K562 (cell line): ENCODE data around the gene PFDN2. TPM values are rescaled to one million over a fixed set of nuclear protein-coding genes. Genes with fewer than 3 reads are reported as not detected.

Experiments used
- ATF7 ChIP-seq: fragments of 450-650 bp; IDR thresholded peaks from 2 replicates; pipeline ENCODE4 v1.7.1; 2014; ENCODE audit warnings: mild to moderate bottlenecking, moderate library complexity
- CEBPG ChIP-seq, 3 experiments: fragments of 200-800 bp in 1 of 3; sonication (Bioruptor generic) in 1 of 3; sonication (generic) in 1 of 3; formaldehyde crosslinking in 1 of 3; IDR thresholded peaks in 2 of 3; conservative IDR thresholded peaks in 1 of 3; 2 replicates each; pipeline versions ENCODE4 v1.6.1 to v1.8.0; 2016 to 2022; ENCODE audit warnings: missing compliant biosample characterization in 2 of 3, missing genetic modification characterization in 2 of 3, mild to moderate bottlenecking in 1 of 3, missing genetic modification reagents in 1 of 3
- ELF1 ChIP-seq: fragments of 200-800 bp; sonication (Bioruptor generic); IDR thresholded peaks from 2 replicates; pipeline ENCODE4 v1.6.1; 2016; ENCODE audit warnings: missing genetic modification characterization, missing compliant biosample characterization
- ELF4 ChIP-seq: fragments of 450-650 bp; formaldehyde crosslinking; IDR thresholded peaks from 2 replicates; pipeline ENCODE4 v1.4.0; 2022; ENCODE audit warnings: missing genetic modification characterization
- EP400 ChIP-seq: fragments of 450-650 bp; IDR thresholded peaks from 2 replicates; pipeline ENCODE4 v1.6.1; 2017; ENCODE audit warnings: antibody characterized with exemption, mild to moderate bottlenecking, moderate library complexity
- GABPA ChIP-seq: fragments of 200-800 bp; sonication (Bioruptor generic); conservative IDR thresholded peaks from 2 replicates; pipeline ENCODE4 v1.6.1; 2016; ENCODE audit warnings: low read depth, missing genetic modification characterization, missing compliant biosample characterization
- GABPB1 ChIP-seq: sonication (generic); formaldehyde crosslinking; IDR thresholded peaks from 2 replicates; pipeline ENCODE4 v1.8.0; 2022; ENCODE audit warnings: mild to moderate bottlenecking, missing genetic modification reagents
- GATA2 ChIP-seq: sonication (generic); formaldehyde crosslinking; IDR thresholded peaks from 2 replicates; pipeline ENCODE4 v1.4.0; 2020; ENCODE audit warnings: mild to moderate bottlenecking, missing genetic modification reagents
- KLF10 ChIP-seq: fragments of 250-450 bp; sonication (Bioruptor Pico); IDR thresholded peaks from 2 replicates; pipeline ENCODE4 v1.6.1; 2021; ENCODE audit warnings: matching md5 sums
- MBD2 ChIP-seq: sonication (generic); IDR thresholded peaks from 2 replicates; pipeline ENCODE4 v1.6.1; 2016; ENCODE audit warnings: low read depth, borderline replicate concordance
- NR1H2 ChIP-seq: sonication (generic); formaldehyde crosslinking; IDR thresholded peaks from 2 replicates; pipeline ENCODE4 v1.4.0; 2020; ENCODE audit warnings: mild to moderate bottlenecking, missing genetic modification reagents
- RCOR1 ChIP-seq, 2 experiments: IDR thresholded peaks; 2 replicates each; pipeline ENCODE4 v1.6.1; 2012; ENCODE audit warnings: low read depth in 2 of 2, low read length in 2 of 2, borderline replicate concordance in 1 of 2, improper control_type of control experiment in 1 of 2
- SETDB1 ChIP-seq: IDR thresholded peaks from one replicate; pipeline ENCODE4 v1.6.1; 2012; ENCODE audit warnings: low read length, control low read depth, inconsistent platforms
- SIX5 ChIP-seq, 2 experiments: IDR thresholded peaks; 2 replicates each; pipeline ENCODE4 v1.6.1; 2011; ENCODE audit warnings: low read length in 2 of 2, borderline replicate concordance in 1 of 2, low read depth in 1 of 2, mild to moderate bottlenecking in 1 of 2, moderate library complexity in 1 of 2; ENCODE audit not compliant: insufficient read depth in 1 of 2
- SUPT5H ChIP-seq: fragments of 450-650 bp; IDR thresholded peaks from 2 replicates; pipeline ENCODE4 v1.6.1; 2016
- USF1 ChIP-seq: sonication (generic); formaldehyde crosslinking; IDR thresholded peaks from 2 replicates; pipeline ENCODE4 v1.9.0; 2022; ENCODE audit warnings: mild to moderate bottlenecking, missing genetic modification reagents
- ZEB2 ChIP-seq: fragments of 450-650 bp; IDR thresholded peaks from 2 replicates; pipeline ENCODE4 v1.6.1; 2016
- ZNF212 ChIP-seq: fragments of 450-650 bp; formaldehyde crosslinking; IDR thresholded peaks from 2 replicates; pipeline ENCODE4 v1.4.0; 2020; ENCODE audit warnings: mild to moderate bottlenecking
- ZNF324 ChIP-seq: fragments of 250-450 bp; sonication (Bioruptor Pico); IDR thresholded peaks from 2 replicates; pipeline ENCODE4 v1.4.0; 2020; ENCODE audit warnings: mild to moderate bottlenecking
- ZNF561 ChIP-seq: fragments of 450-650 bp; formaldehyde crosslinking; conservative IDR thresholded peaks from 2 replicates; pipeline ENCODE4 v1.4.0; 2020; ENCODE audit warnings: mild to moderate bottlenecking, moderate library complexity
- ZNF707 ChIP-seq: fragments of 250-450 bp; sonication (Bioruptor Pico); conservative IDR thresholded peaks from 2 replicates; pipeline ENCODE4 v1.8.0; 2022; ENCODE audit warnings: inconsistent platforms, mild to moderate bottlenecking, moderate library complexity
- ZNF764 ChIP-seq: fragments of 250-450 bp; sonication (Bioruptor Pico); IDR thresholded peaks from 2 replicates; pipeline ENCODE4 v1.4.0; 2020; ENCODE audit warnings: low read depth, mild to moderate bottlenecking, moderate library complexity
- polyA plus RNA-seq, 8 experiments: library from polyadenylated mRNA; depleted of rRNA in 4 of 8; stranded (reverse) in 5 of 8; unstranded in 3 of 8; fragments of >200 nt; fragmentation: Nextera tagmentation in 2 of 8; fragmentation: Illumina TruSeq in 1 of 8; extraction: Ambion mirVana in 2 of 8; extraction: Trizol in 1 of 8; gene quantifications; 2 replicates each; pipeline versions ENCODE4 v1.2.1 to v1.2.3, GENCODE V29; 2011 to 2014; ENCODE audit warnings: inconsistent platforms in 1 of 8, missing spikeins in 1 of 8
- total RNA-seq, 7 experiments: library from RNA; depleted of rRNA in 6 of 7; stranded (reverse); fragments of >200 nt in 6 of 7; fragmentation: Illumina TruSeq in 2 of 7; extraction: Trizol in 2 of 7; gene quantifications; 2 replicates each; pipeline versions ENCODE4 v1.2.1 to v1.2.3, GENCODE V29; 2011 to 2021; ENCODE audit warnings: low replicate concordance in 1 of 7
- TF ChIP-seq, protein P1 (sequence below): fragments of 450-650 bp; formaldehyde crosslinking; conservative IDR thresholded peaks from 2 replicates; pipeline ENCODE4 v1.4.0; 2022; ENCODE audit warnings: mild to moderate bottlenecking, missing genetic modification characterization
- TF ChIP-seq, protein P2 (sequence below): fragments of 450-650 bp; formaldehyde crosslinking; IDR thresholded peaks from 2 replicates; pipeline ENCODE4 v1.4.0; 2020; ENCODE audit warnings: mild to moderate bottlenecking, moderate library complexity
- TF ChIP-seq, protein P3 (sequence below): fragments of 450-650 bp; formaldehyde crosslinking; IDR thresholded peaks from 2 replicates; pipeline ENCODE4 v1.4.0; 2022; ENCODE audit warnings: mild to moderate bottlenecking, moderate library complexity

PFDN2 gene
- total and polyA plus RNA-seq, 9 of the 15 experiments (the other 6 are each of a cell fraction or from before 2014, with no cell fraction given) = 50.2 to 361 (median 144) TPM

DNA sequence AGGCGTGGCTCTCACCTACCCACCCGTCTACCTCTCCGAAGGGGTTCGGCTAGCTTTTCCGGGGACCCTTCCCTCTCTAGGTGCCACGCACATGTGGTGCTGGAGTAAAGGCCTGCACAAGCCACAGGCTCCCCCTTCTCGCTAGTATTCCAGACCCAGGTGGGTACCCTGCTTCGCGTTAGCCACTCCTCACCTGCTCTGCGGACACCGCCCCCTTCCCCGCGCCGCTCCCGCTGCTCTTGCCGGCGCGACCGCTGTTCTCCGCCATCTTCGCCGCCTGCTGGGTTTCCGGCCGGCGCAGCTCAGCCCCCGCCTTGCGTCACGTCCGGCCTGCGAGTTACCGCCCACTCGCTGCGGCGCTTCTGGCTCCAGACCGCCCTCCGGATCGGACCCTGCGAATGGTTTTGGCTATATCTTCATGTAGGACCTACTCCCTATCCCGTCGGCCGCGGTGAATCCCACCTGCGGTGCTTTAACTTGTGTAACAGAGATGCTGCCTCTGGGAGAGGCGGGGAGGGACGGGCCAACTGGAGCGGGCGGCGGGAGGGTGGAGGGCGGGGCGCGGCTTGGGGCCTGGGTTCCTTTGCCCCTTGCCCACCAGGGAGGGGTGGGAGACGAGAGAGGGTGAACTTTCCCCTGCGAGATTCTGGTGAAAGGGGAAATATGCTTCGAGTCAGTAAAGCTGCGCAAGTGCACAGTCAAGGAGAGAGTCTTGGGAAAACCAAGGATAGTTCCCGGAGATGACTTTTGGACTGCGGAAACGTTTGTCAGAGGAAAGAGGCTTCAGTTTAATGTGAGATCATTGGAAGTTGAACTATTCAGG, at the start of gene PFDN2, which contains the start of gene NIT1 (continued):
- TF ChIP-seq EP400 = peak; percentile 91
- no peak for TF ChIP-seq ZNF561 (CRISPR knock-in tag)
- TF ChIP-seq GATA2 (CRISPR knock-in tag) = no peak
- TF ChIP-seq ZNF324 (CRISPR knock-in tag) = no peak
- TF ChIP-seq RCOR1 (IDR thresholded peaks at IDR 0.05; ENCODE audit: borderline replicate concordance in 1 of 2, low read depth in 2 of 2, low read length in 2 of 2) = peak in 1 of 2 experiments; percentile 7; a peak in 1 of 4 replicates
- TF ChIP-seq GABPA (tag) = peak; percentile 97
- peak; percentile 1; the same call in 1 of the 2 replicates for TF ChIP-seq USF1 (CRISPR knock-in tag)
- no peak for TF ChIP-seq ZNF212 (CRISPR knock-in tag)
- TF ChIP-seq, protein P1, sequence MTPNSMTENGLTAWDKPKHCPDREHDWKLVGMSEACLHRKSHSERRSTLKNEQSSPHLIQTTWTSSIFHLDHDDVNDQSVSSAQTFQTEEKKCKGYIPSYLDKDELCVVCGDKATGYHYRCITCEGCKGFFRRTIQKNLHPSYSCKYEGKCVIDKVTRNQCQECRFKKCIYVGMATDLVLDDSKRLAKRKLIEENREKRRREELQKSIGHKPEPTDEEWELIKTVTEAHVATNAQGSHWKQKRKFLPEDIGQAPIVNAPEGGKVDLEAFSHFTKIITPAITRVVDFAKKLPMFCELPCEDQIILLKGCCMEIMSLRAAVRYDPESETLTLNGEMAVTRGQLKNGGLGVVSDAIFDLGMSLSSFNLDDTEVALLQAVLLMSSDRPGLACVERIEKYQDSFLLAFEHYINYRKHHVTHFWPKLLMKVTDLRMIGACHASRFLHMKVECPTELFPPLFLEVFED (CRISPR knock-in tag) = no peak
- no peak for TF ChIP-seq ZNF707 (CRISPR knock-in tag)
- TF ChIP-seq ZEB2 = no peak
- TF ChIP-seq, protein P2, sequence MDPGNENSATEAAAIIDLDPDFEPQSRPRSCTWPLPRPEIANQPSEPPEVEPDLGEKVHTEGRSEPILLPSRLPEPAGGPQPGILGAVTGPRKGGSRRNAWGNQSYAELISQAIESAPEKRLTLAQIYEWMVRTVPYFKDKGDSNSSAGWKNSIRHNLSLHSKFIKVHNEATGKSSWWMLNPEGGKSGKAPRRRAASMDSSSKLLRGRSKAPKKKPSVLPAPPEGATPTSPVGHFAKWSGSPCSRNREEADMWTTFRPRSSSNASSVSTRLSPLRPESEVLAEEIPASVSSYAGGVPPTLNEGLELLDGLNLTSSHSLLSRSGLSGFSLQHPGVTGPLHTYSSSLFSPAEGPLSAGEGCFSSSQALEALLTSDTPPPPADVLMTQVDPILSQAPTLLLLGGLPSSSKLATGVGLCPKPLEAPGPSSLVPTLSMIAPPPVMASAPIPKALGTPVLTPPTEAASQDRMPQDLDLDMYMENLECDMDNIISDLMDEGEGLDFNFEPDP (CRISPR knock-in tag) = no peak
- peak; percentile 49; the same call in 1 of the 2 replicates for TF ChIP-seq ATF7
- TF ChIP-seq SETDB1 = no peak
- TF ChIP-seq ELF1 (tag) = peak; percentile 42; the same call in 1 of the 2 replicates
- no peak for TF ChIP-seq ZNF764 (CRISPR knock-in tag)
- TF ChIP-seq ELF4 = no peak
- peak; percentile 74; the same call in 1 of the 2 replicates for TF ChIP-seq MBD2
- TF ChIP-seq SUPT5H = peak; percentile 94
- TF ChIP-seq GABPB1 = peak; percentile 97
- TF ChIP-seq, protein P3, sequence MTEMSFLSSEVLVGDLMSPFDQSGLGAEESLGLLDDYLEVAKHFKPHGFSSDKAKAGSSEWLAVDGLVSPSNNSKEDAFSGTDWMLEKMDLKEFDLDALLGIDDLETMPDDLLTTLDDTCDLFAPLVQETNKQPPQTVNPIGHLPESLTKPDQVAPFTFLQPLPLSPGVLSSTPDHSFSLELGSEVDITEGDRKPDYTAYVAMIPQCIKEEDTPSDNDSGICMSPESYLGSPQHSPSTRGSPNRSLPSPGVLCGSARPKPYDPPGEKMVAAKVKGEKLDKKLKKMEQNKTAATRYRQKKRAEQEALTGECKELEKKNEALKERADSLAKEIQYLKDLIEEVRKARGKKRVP (CRISPR knock-in tag) = no peak
- TF ChIP-seq KLF10 = no peak
- peak; percentile 87 for TF ChIP-seq CEBPG (CRISPR knock-in tag; IDR thresholded peaks at IDR 0.05)
- TF ChIP-seq CEBPG (tag; conservative IDR thresholded peaks at IDR 0.05 in 1 of 2, IDR thresholded peaks at IDR 0.05 in 1 of 2) = peak; percentile 49 to 71; a peak in 3 of 4 replicates
- TF ChIP-seq NR1H2 = 0 out of 2 replicates have a peak, but pooled peaks have one; percentile 59
- TF ChIP-seq SIX5 (IDR thresholded peaks at IDR 0.05; ENCODE audit: borderline replicate concordance in 1 of 2, insufficient read depth in 1 of 2, low read depth in 1 of 2, low read length in 2 of 2) = no peak
